ENCODE measurements around the gene PABPN1L. TPM values are rescaled to one million over a fixed set of nuclear protein-coding genes. Genes with fewer than 3 reads are reported as not detected.

PABPN1L gene
- polyA plus RNA-seq (2013) = not detected in 2 replicates

GRCh38 chr16:88866151-88866920, at the start of gene PABPN1L:
Gene PABPN1L, minus strand, starts transcription at chr16:88866660. Its CDS starts 54 bp downstream, at chr16:88866606.
- WGBS (ENCODE audit: extremely low coverage, insufficient coverage, insufficient read length) = no CpG with 5 or more reads among the region's 20 CpGs

GRCh38 chr16:88915639-88916327, 49.3 kb upstream of the PABPN1L start:
- no peak for DNase-seq
- no peak overlapping the region for H3K4ac ChIP-seq (ENCODE audit: low read depth, low read length)
- peaks cover 4% of the 10 kb centered on the region for H3K79me1 ChIP-seq (ENCODE audit: low read length)
- H3K9ac ChIP-seq (ENCODE audit: low read length) = no peak overlapping the region
- H3K79me2 ChIP-seq (ENCODE audit: control insufficient read depth, insufficient read depth, low read length, poor library complexity) = no peaks in the 10 kb centered on the region
- peak overlapping the region; percentile 18 for H3K23ac ChIP-seq (ENCODE audit: low read length)
- no peak overlapping the region for H2BK12ac ChIP-seq (ENCODE audit: low read length)
- no peak overlapping the region for H2BK5ac ChIP-seq (ENCODE audit: low read depth, low read length, poor library complexity)
- H2AK5ac ChIP-seq (ENCODE audit: low read length) = no peak overlapping the region
- H3K14ac ChIP-seq (ENCODE audit: low read length) = no peak overlapping the region
- no peak overlapping the region for H4K12ac ChIP-seq (ENCODE audit: low read depth, low read length)
- no peaks in the 10 kb centered on the region for H3K36me3 ChIP-seq (ENCODE audit: control insufficient read depth in 1 of 2, insufficient read depth in 2 of 2, low read length in 2 of 2)
- H4K91ac ChIP-seq (ENCODE audit: low read depth, low read length) = no peak overlapping the region
- no peak overlapping the region for H3K27ac ChIP-seq (ENCODE audit: low read depth, low read length)
- no peak overlapping the region for H2BK120ac ChIP-seq (ENCODE audit: insufficient read depth, low read length, poor library complexity)
- no peak overlapping the region for H3K18ac ChIP-seq (ENCODE audit: low read length)
- 100% methylated on average over 2 of the region's 30 CpGs for WGBS (ENCODE audit: extremely low coverage, insufficient coverage, insufficient read length)
- peak overlapping the region; percentile 39 for H3K4me3 ChIP-seq (ENCODE audit: low read depth, low read length)
- no peaks in the 10 kb centered on the region for H3K27me3 ChIP-seq (ENCODE audit: insufficient read depth, low read length)
- no peak overlapping the region for H2AFZ ChIP-seq (ENCODE audit: insufficient read depth, low read length, poor library complexity)
- no peak overlapping the region for H4K8ac ChIP-seq (ENCODE audit: low read depth, low read length)
- no peak overlapping the region for H3K4me2 ChIP-seq (ENCODE audit: low read length)
- H3K9me3 ChIP-seq (ENCODE audit: insufficient read depth, low read depth, low read length) = peaks cover 20% of the 10 kb centered on the region
- peaks cover 0 to 3% of the 10 kb centered on the region in 2 experiments for H3K4me1 ChIP-seq (ENCODE audit: control insufficient read depth in 1 of 2, insufficient read depth in 2 of 2, low read length in 2 of 2)

More at GRCh38 chr16:88866151-88866920, at the start of gene PABPN1L:
- Histone ChIP-seq H3K9ac (ENCODE audit: low read length) (no peak within 1 kb of the TSS), H2AK5ac (ENCODE audit: low read length) (no peak within 1 kb of the TSS), H4K91ac (ENCODE audit: low read depth, low read length) (no peak within 1 kb of the TSS), H3K36me3 (ENCODE audit: control insufficient read depth in 1 of 2, insufficient read depth in 2 of 2, low read length in 2 of 2) (peaks cover 10 to 11% of the 10 kb centered on the region in 2 experiments), H3K79me1 (ENCODE audit: low read length) (no peaks in the 10 kb centered on the region), H3K79me2 (ENCODE audit: control insufficient read depth, insufficient read depth, low read length, poor library complexity) (no peaks in the 10 kb centered on the region), H3K23ac (ENCODE audit: low read length) (no peak within 1 kb of the TSS), H2BK5ac (ENCODE audit: low read depth, low read length, poor library complexity) (no peak within 1 kb of the TSS), H2BK120ac (ENCODE audit: insufficient read depth, low read length, poor library complexity) (no peak within 1 kb of the TSS), H3K18ac (ENCODE audit: low read length) (no peak within 1 kb of the TSS), H4K12ac (ENCODE audit: low read depth, low read length) (no peak within 1 kb of the TSS), H3K4ac (ENCODE audit: low read depth, low read length) (no peak within 1 kb of the TSS), H4K8ac (ENCODE audit: low read depth, low read length) (no peak within 1 kb of the TSS), H3K14ac (ENCODE audit: low read length) (no peak within 1 kb of the TSS), H3K4me2 (ENCODE audit: low read length) (no peak within 1 kb of the TSS), H3K27ac (ENCODE audit: low read depth, low read length) (no peak within 1 kb of the TSS), H3K4me3 (ENCODE audit: low read depth, low read length) (no peak within 1 kb of the TSS), H3K9me3 (ENCODE audit: insufficient read depth, low read depth, low read length) (peaks cover 2% of the 10 kb centered on the region), H3K4me1 (ENCODE audit: control insufficient read depth in 1 of 2, insufficient read depth in 2 of 2, low read length in 2 of 2) (no peaks in the 10 kb centered on the region), H2BK12ac (ENCODE audit: low read length) (no peak within 1 kb of the TSS), H3K27me3 (ENCODE audit: insufficient read depth, low read length) (no peaks in the 10 kb centered on the region), H2AFZ (ENCODE audit: insufficient read depth, low read length, poor library complexity) (no peak within 1 kb of the TSS)
- DNase-seq = no peak

- Histone ChIP-seq H3K9me3 (ENCODE audit: insufficient read depth, low read depth, low read length) (peaks cover 20% of the 10 kb centered on the region), H3K4ac (ENCODE audit: low read depth, low read length) (no peak overlapping the region), H4K91ac (ENCODE audit: low read depth, low read length) (no peak overlapping the region), H3K4me3 (ENCODE audit: low read depth, low read length) (no peak overlapping the region), H3K14ac (ENCODE audit: low read length) (no peak overlapping the region), H4K8ac (ENCODE audit: low read depth, low read length) (no peak overlapping the region), H3K79me1 (ENCODE audit: low read length) (peaks cover 2% of the 10 kb centered on the region), H2AK5ac (ENCODE audit: low read length) (no peak overlapping the region), H3K23ac (ENCODE audit: low read length) (no peak overlapping the region), H3K4me2 (ENCODE audit: low read length) (no peak overlapping the region), H3K36me3 (ENCODE audit: control insufficient read depth in 1 of 2, insufficient read depth in 2 of 2, low read length in 2 of 2) (no peaks in the 10 kb centered on the region), H3K27ac (ENCODE audit: low read depth, low read length) (no peak overlapping the region), H2BK120ac (ENCODE audit: insufficient read depth, low read length, poor library complexity) (no peak overlapping the region), H3K9ac (ENCODE audit: low read length) (no peak overlapping the region), H3K4me1 (ENCODE audit: control insufficient read depth in 1 of 2, insufficient read depth in 2 of 2, low read length in 2 of 2) (no peaks in the 10 kb centered on the region), H2BK5ac (ENCODE audit: low read depth, low read length, poor library complexity) (no peak overlapping the region), H3K79me2 (ENCODE audit: control insufficient read depth, insufficient read depth, low read length, poor library complexity) (no peaks in the 10 kb centered on the region), H2AFZ (ENCODE audit: insufficient read depth, low read length, poor library complexity) (no peak overlapping the region), H3K18ac (ENCODE audit: low read length) (no peak overlapping the region), H4K12ac (ENCODE audit: low read depth, low read length) (no peak overlapping the region), H2BK12ac (ENCODE audit: low read length) (no peak overlapping the region), H3K27me3 (ENCODE audit: insufficient read depth, low read length) (no peaks in the 10 kb centered on the region)
- WGBS (ENCODE audit: extremely low coverage, insufficient coverage, insufficient read length) = no CpG with 5 or more reads among the region's 20 CpGs
- no peak for DNase-seq
Observed at GRCh38 chr16:88914750-88915368, 48.4 kb upstream of the PABPN1L start.

GRCh38 chr16:88913870-88914269, 47.4 kb upstream of the PABPN1L start:
- Histone ChIP-seq H4K91ac (ENCODE audit: low read depth, low read length) (no peak overlapping the region), H3K27me3 (ENCODE audit: insufficient read depth, low read length) (no peaks in the 10 kb centered on the region), H3K23ac (ENCODE audit: low read length) (no peak overlapping the region), H3K4me1 (ENCODE audit: control insufficient read depth in 1 of 2, insufficient read depth in 2 of 2, low read length in 2 of 2) (no peaks in the 10 kb centered on the region), H2BK12ac (ENCODE audit: low read length) (no peak overlapping the region), H3K18ac (ENCODE audit: low read length) (no peak overlapping the region), H3K14ac (ENCODE audit: low read length) (no peak overlapping the region), H2AK5ac (ENCODE audit: low read length) (no peak overlapping the region), H3K79me2 (ENCODE audit: control insufficient read depth, insufficient read depth, low read length, poor library complexity) (no peaks in the 10 kb centered on the region), H3K36me3 (ENCODE audit: control insufficient read depth in 1 of 2, insufficient read depth in 2 of 2, low read length in 2 of 2) (no peaks in the 10 kb centered on the region), H2AFZ (ENCODE audit: insufficient read depth, low read length, poor library complexity) (no peak overlapping the region), H3K4me2 (ENCODE audit: low read length) (no peak overlapping the region), H2BK120ac (ENCODE audit: insufficient read depth, low read length, poor library complexity) (no peak overlapping the region), H3K9me3 (ENCODE audit: insufficient read depth, low read depth, low read length) (peaks cover 15% of the 10 kb centered on the region), H3K9ac (ENCODE audit: low read length) (no peak overlapping the region), H3K79me1 (ENCODE audit: low read length) (peaks cover 2% of the 10 kb centered on the region), H3K4me3 (ENCODE audit: low read depth, low read length) (no peak overlapping the region), H3K4ac (ENCODE audit: low read depth, low read length) (no peak overlapping the region), H2BK5ac (ENCODE audit: low read depth, low read length, poor library complexity) (no peak overlapping the region), H4K12ac (ENCODE audit: low read depth, low read length) (no peak overlapping the region), H3K27ac (ENCODE audit: low read depth, low read length) (no peak overlapping the region), H4K8ac (ENCODE audit: low read depth, low read length) (no peak overlapping the region)
- WGBS (ENCODE audit: extremely low coverage, insufficient coverage, insufficient read length) = no CpG with 5 or more reads among the region's 13 CpGs
- no peak for DNase-seq
